ENCODE data around the gene COA8.

Gene COA8

DNA sequence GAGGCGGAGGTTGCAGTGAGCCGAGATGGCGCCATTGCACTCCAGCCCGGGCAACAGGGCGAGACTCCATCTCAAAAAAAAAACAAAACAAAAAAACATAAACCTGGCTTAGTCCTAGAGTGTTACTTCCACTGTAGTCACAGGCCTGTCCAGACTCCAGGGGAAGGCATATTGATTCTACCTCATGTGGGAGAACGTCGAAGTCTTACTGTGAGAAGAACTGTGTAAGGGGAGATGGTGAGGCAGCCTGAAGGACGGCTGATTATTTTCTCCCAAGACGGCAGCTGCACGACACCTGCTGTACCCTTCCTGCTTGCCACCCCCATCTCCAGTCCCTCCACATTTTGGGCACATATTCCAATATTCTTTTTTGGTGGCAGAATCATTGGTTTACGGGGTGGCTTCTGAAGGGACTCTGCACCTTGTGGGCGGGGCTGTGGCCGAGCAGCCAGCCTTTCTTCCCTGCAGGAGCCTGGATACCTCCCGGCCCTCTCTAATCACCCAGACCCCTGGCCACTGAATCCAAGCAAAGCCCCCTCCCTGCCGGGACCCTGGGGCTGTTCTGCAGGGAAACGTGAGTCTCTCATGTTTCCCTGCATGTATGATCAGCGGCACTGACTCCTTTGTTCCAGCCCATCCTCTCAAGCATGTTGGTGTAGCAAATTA lies 54.0 kb downstream of the COA8 start:
- TF ChIP-seq, protein P1, sequence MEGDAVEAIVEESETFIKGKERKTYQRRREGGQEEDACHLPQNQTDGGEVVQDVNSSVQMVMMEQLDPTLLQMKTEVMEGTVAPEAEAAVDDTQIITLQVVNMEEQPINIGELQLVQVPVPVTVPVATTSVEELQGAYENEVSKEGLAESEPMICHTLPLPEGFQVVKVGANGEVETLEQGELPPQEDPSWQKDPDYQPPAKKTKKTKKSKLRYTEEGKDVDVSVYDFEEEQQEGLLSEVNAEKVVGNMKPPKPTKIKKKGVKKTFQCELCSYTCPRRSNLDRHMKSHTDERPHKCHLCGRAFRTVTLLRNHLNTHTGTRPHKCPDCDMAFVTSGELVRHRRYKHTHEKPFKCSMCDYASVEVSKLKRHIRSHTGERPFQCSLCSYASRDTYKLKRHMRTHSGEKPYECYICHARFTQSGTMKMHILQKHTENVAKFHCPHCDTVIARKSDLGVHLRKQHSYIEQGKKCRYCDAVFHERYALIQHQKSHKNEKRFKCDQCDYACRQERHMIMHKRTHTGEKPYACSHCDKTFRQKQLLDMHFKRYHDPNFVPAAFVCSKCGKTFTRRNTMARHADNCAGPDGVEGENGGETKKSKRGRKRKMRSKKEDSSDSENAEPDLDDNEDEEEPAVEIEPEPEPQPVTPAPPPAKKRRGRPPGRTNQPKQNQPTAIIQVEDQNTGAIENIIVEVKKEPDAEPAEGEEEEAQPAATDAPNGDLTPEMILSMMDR (IDR thresholded peaks at IDR 0.05; ENCODE audit: insufficient read depth, low read length, poor library complexity, severe bottlenecking), result no peak
- no peak for DNase-seq (ENCODE audit: extremely low read depth, insufficient read length)
- Histone ChIP-seq H3K4me3 (replicated peaks; ENCODE audit: low read depth, low read length) (no peak overlapping the region), H3K36me3 (ENCODE audit: control insufficient read depth, insufficient read depth, low read length) (no peaks in the 10 kb centered on the region), H3K27me3 (replicated peaks; ENCODE audit: control insufficient read depth, insufficient read depth, low read length) (no peaks in the 10 kb centered on the region)

DNA sequence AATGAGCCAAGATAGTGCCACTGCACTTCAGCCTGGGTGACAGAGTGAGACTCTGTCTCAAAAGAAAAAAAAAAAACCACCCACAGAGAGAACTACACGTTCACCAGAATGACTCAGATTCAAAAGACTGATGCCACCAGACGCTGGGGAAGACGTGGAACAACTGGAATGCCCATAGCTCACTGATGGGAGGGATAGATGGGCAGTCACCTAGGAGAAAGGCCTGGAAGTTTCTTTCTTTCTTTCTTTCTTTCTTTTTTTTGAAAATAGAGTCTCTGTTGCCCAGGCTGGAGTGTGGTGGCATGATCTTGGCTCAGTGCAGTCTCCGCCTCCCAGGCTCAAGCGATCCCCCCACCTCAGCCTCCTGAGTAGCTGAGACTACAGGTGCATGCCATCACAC lies 56.3 kb downstream of the COA8 start:
- no peak for DNase-seq (ENCODE audit: extremely low read depth, insufficient read length)
- TF ChIP-seq, protein P1 (IDR thresholded peaks at IDR 0.05; ENCODE audit: insufficient read depth, low read length, poor library complexity, severe bottlenecking), result no peak

DNA sequence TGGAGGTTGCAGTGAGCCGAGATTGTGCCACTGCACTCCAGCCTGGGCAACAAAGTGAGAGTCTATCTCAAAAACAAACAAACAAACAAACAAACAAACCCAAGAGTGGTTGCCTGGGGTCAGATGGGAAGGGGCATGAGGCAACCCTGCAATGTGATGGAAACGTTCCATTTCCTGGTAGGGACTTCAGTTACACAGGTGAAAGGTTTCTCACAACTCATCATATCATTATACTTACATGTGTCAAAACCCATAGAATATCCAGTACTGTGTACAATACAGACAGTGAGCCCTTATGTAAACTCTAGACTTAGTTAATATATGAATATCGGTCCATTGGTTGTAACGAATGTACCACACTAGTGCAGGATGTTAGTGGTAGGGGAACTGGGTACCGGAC lies 59.1 kb downstream of the COA8 start:
- DNase-seq (ENCODE audit: extremely low read depth, insufficient read length), result no peak
- TF ChIP-seq, protein P1 (IDR thresholded peaks at IDR 0.05; ENCODE audit: insufficient read depth, low read length, poor library complexity, severe bottlenecking), result no peak
- Histone ChIP-seq H3K36me3 (ENCODE audit: control insufficient read depth, insufficient read depth, low read length) (no peaks in the 10 kb centered on the region), H3K27me3 (replicated peaks; ENCODE audit: control insufficient read depth, insufficient read depth, low read length) (no peaks in the 10 kb centered on the region), H3K4me3 (replicated peaks; ENCODE audit: low read depth, low read length) (no peak overlapping the region; the same call in 1 of the 2 replicates)

More for the DNA sequence above, 56.3 kb downstream of the COA8 start:
- H3K4me3 ChIP-seq (replicated peaks; ENCODE audit: low read depth, low read length), result no peak overlapping the region
- H3K27me3 ChIP-seq (replicated peaks; ENCODE audit: control insufficient read depth, insufficient read depth, low read length), result no peaks in the 10 kb centered on the region
- H3K36me3 ChIP-seq (ENCODE audit: control insufficient read depth, insufficient read depth, low read length), result no peaks in the 10 kb centered on the region

DNA sequence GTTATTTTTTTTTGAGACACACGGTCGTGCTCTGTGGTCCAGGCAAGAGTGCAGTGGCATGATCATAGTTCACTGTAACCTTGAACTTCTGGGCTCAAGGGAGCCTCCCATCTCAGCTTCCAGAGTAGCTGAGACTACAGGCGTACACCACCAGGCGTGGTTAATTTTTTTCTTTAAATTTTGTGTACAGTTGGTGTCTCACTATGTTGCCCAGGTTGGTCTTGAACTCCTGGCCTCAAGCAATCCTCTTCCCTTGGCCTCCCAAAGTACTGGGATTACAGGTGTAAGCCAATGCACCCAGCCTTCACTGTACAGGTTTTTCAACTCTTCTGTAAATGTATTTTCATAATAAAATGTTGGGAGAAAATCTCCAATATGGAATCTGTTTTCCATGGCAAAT lies 60.5 kb downstream of the COA8 start:
- DNase-seq (ENCODE audit: extremely low read depth, insufficient read length), result no peak
- TF ChIP-seq, protein P1 (IDR thresholded peaks at IDR 0.05; ENCODE audit: insufficient read depth, low read length, poor library complexity, severe bottlenecking), result no peak
- Histone ChIP-seq H3K27me3 (replicated peaks; ENCODE audit: control insufficient read depth, insufficient read depth, low read length) (no peaks in the 10 kb centered on the region), H3K36me3 (ENCODE audit: control insufficient read depth, insufficient read depth, low read length) (no peaks in the 10 kb centered on the region), H3K4me3 (replicated peaks; ENCODE audit: low read depth, low read length) (no peak overlapping the region)

DNA sequence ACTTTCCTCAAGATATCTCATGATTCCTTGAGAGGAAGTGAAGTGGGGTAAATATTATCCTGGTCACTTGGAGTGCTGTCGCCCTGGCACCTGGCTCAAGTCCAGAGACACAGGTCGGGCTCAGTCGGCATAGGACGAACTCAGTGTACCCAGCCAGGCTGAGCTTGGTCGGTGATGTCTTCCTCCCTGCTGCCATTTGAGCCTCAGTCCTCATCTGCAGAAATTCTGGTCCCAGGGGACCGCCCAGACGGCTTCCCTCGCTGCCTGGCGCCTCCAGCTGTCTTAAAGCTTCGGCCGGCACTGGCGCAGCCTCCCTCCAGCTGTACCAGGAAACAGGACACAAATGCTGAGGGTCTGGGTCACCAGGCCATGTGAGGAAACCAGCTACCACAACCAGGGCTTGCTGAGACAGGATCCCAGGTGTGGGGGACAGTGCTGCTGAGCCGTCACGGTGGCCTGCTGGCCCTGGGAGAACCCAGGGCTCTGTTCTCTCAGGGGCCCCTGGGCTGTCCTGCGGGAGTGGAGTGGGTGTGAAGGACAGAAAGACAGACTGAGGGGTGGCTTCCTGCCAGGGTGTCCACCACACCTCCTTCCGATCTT lies 61.2 kb downstream of the COA8 start:
- no peak overlapping the region for H3K4me3 ChIP-seq (replicated peaks; ENCODE audit: low read depth, low read length)
- H3K27me3 ChIP-seq (replicated peaks; ENCODE audit: control insufficient read depth, insufficient read depth, low read length), result no peaks in the 10 kb centered on the region
- TF ChIP-seq, protein P1 (IDR thresholded peaks at IDR 0.05; ENCODE audit: insufficient read depth, low read length, poor library complexity, severe bottlenecking), result no peak
- peak; percentile 62 for DNase-seq (ENCODE audit: extremely low read depth, insufficient read length)
- H3K36me3 ChIP-seq (ENCODE audit: control insufficient read depth, insufficient read depth, low read length), result no peaks in the 10 kb centered on the region

All from GM06990 (cell line).